Ovary (tissue), 3 donors: ENCODE data around the gene KRTAP5-1.

Experiments used
- CTCF ChIP-seq, 3 donors: fragments of 450-650 bp in 2 of 3; fragments of 200-600 bp in 1 of 3; IDR thresholded peaks; one replicate each; pipeline versions ENCODE4 v1.5.1 to v1.8.0; 2016 to 2022; ENCODE audit warnings: antibody characterized with exemption in 3 of 3, mild to moderate bottlenecking in 1 of 3
- EP300 ChIP-seq: sonication (generic); formaldehyde crosslinking; IDR thresholded peaks from one replicate; pipeline ENCODE4 v1.6.1; 2017; ENCODE audit warnings: antibody characterized with exemption
- POLR2A ChIP-seq: fragments of 450-650 bp; IDR thresholded peaks from one replicate; pipeline ENCODE4 v1.6.1; 2017; ENCODE audit warnings: antibody characterized with exemption, mild to moderate bottlenecking, moderate library complexity
- donor health status: DM: no; HTN: no; CAD: no.

GRCh38 chr11:1561955-1562354 is 23.1 kb downstream of the KRTAP5-1 start:
- no peak for TF ChIP-seq CTCF (IDR thresholded peaks at IDR 0.05)
- no peak for TF ChIP-seq POLR2A
- no peak for TF ChIP-seq EP300
